Erythroblast (primary cell): Measurements from ENCODE around the gene DHRS9.

ENCODE experiments used
- GATA1 ChIP-seq: IDR thresholded peaks from 2 replicates; pipeline ENCODE4 v1.6.1; 2011; ENCODE audit warnings: low read depth, mild to moderate bottlenecking, control low read depth, low read length, moderate library complexity
- POLR2A ChIP-seq: IDR thresholded peaks from 2 replicates; pipeline ENCODE4 v1.6.1; 2011; ENCODE audit warnings: mild to moderate bottlenecking, low read length

DNA sequence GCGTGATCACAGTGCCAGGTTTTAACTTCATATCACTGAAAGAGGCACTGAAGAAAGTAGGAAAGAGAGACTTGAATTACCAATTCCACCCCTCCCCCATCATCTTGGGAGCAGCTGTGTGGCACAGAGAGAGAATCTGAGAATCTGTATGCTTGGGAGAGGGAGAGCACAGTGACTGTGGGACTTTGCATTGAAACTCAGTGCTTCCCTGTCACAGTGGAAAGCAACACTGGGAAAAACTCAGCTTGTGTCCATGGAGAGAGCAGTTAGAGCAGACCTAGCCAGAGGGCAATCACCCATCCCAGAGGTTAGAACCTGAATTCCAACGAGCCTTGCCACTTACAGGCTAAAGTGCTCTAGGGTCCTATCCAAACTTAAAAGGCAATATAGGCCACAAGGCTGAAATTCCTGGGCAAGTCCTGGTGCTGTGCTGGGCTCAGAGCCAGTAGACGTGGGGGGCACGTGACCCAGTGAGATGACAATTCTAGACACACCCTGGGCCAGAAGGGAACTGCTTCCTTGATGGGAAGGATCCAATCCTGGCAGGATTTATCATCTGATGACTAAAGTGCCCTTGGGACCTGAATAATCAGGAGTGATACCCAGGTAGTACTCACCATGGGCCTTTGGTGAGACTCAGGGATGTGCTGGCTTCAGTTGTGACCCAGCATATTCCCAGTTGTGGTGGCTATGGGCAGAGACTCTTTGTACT lies 22.8 kb upstream of the DHRS9 start:
- TF ChIP-seq POLR2A (no peak), GATA1 (no peak)
